IPS DF 4.7 (cell line): ENCODE measurements around the gene TBCA.

Experiments used
- DNase-seq: peaks from one replicate; pipeline ENCODE4 v3.0.0-alpha.2; 2013; ENCODE audit warnings: low spot score; ENCODE audit errors: extremely low read depth

The TBCA gene, protein sequence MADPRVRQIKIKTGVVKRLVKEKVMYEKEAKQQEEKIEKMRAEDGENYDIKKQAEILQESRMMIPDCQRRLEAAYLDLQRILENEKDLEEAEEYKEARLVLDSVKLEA

DNA sequence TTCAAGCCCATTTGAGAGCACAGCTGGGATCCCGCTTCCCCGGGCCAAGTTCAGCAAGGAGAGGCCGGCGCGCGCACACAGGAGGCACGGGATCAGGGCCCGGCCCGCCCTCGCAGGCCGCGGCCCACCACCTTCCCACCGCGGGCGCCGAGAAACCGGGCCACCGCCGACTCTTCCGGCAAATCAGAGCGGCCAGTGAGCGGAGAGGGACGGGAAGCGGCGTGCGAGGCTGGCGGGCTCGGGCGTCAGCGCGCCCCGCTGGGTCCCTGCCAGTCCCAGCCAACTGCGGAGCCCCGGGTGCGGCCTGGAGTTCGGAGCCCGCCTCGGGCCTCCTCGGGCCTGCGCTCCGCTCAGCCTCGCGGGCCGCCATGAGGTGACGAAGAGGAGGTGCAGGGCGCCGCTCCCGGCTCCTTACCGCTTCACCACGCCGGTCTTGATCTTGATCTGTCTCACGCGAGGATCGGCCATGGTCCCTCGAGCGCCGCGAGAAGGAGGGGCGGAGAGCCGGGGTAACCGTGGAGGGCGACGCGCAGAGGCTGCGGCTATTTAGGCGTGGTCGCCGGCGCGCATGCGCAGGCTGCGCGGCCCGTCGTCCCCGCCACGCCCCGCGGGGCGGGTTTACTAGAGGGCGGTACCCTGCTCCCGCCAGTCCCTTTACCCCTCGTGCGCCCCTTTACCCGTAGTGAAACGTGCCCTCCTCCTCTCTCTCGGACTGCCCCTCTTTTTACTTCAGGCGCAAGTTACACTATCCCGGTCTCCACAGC lies at the start of gene TBCA:
TBCA (minus strand) TSS at position 550 of the 764 bp plus-strand sequence; CDS start at position 468, 82 bp downstream.
- DNase-seq = no peak

- DNase-seq = no peak
These were observed 48.8 kb upstream of the TBCA start for GRCh38 chr5:77824981-77825380.

- no peak for DNase-seq
These were observed 40.5 kb upstream of the TBCA start for GRCh38 chr5:77816686-77817085.

DNA sequence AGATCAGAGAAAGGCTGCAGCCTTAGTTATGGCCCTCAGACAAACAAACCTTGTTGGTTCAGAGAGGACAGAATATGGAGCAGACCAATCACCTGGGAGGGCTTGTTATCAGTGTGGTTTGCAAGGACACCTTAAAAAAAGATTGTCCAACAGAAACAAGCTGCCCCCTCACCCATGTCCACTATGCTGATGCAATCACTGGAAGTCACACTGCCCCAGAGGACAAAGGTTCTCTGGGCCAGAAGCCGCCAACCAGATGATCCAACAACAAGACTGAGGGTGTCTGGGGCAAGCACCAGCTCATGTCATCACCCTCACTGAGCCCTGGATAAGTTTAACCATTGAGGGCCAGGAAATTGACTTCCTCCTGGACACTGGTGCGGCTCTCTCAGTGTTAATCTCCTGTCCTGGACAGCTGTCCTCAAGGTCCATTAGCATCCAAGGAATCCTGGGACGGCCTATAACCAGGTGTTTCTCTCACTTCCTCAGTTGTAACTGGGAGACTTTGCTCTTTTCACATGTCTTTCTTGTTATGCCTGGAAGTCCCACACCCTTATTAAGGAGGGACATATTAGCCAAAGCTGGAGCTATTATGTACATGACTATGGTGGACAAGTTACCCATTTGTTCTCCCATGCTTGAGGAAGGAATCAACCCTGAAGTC lies 36.9 kb upstream of the TBCA start:
- DNase-seq = no peak

GRCh38 chr5:77806213-77806843 lies 30.2 kb upstream of the TBCA start:
- no peak for DNase-seq

DNA sequence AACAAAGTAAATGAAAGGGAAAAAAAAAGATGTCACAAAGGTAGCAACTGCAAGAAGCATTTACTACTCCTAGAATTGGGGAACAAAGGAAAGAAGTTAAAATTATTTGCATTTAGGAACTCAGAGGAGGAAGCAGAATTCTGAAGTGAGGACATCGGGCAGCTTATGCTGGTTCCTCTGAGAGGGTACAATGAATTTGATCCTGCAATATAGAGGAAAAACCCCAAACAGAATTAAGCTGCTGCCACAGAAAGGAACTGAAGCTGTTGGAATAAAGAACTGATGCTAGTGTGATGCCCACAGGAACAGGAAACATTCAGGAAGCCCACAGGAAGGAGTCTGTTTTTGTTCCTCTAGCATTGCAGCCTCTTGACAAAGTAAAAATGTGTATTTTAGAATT lies 22.3 kb upstream of the TBCA start:
- DNase-seq = no peak

GRCh38 chr5:77797136-77797535 lies 21.0 kb upstream of the TBCA start:
- no peak for DNase-seq

- DNase-seq = no peak
These were observed 19.7 kb upstream of the TBCA start for GRCh38 chr5:77795846-77796245.

DNA sequence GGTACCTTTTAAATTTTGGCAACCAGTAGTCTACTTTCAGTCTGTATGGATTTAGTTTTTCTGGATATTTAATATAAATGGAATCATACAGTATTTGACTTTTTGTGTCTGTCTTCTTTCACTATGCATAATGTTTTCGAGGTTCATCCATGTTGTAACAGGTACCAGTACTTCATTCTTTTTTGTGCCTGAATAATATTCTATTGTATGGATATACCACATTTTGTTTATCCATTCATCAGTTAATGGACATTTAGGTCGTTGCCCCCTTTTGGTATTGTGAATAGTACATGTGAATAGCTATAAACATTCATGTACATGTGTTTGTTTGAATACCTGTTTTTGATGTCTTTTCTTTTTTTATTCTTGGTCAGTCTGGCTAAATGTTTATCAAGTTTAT lies 19.1 kb upstream of the TBCA start:
- DNase-seq = no peak

GRCh38 chr5:77791926-77792325 lies 15.8 kb upstream of the TBCA start:
- no peak for DNase-seq

- no peak for DNase-seq
These were observed 15.2 kb upstream of the TBCA start for GRCh38 chr5:77791356-77791755.

DNA sequence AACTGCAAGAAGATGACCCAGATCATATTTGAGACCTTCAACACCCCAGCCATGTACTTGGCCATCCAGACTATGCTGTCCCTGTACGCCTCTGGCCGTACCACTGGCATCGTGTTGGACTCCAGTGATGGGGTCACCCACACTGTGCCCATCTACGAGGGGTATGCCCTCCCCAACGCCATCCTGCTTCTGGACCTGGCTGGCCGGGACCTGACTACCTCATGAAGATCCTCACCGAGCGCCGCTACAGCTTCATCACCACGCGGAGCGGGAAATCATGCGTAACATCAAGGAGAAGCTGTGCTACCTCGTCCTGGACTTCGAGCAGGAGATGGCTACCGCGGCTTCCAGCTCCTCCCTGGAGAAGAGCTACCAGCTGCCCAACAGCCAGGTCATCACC lies 9.1 kb upstream of the TBCA start:
- DNase-seq = no peak

- no peak for DNase-seq
These were observed 8.6 kb upstream of the TBCA start for GRCh38 chr5:77784735-77785134.

DNA sequence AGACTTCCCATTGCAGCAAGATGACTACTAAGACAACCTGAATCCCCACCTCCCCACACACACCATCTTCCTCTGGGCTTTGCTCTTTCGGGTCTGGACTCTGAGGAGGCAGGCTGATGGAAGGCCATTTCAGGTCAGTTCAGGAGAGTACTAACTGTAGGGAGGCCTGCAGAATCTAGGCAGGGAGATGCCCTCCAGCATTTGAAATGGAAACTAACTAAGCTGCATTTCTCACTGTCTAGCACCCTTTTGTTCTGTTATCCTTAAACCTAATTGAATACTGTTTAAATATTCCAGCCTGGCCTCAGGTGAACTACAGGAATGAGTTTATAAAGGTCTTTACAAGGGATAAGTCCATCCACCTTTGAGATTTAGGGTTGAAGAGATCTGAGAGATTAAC lies 4.9 kb upstream of the TBCA start:
- DNase-seq = no peak

GRCh38 chr5:77778881-77779438 lies 2.8 kb upstream of the TBCA start:
- no peak for DNase-seq

DNA sequence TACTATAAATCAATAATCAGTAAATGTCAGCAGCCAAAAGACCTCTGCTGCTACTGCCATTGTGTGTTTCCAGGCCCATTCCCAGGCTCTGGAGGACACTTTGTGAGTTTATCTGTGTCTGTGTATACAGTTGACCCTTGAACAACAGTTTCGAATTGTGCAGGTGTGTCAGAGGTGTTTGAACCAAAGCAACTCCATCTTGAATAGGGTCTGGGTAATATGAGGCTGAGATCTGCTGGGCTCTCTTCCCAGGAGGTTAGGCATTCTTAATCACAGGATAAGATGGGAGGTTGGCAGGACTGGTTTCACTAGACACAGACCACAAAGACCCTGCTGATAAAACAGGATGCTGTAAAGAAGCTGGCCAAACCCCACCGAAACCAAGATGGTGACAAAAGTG lies 2.3 kb upstream of the TBCA start:
- no peak for DNase-seq

- no peak for DNase-seq
These were observed 1.8 kb upstream of the TBCA start for GRCh38 chr5:77777911-77778310.

DNA sequence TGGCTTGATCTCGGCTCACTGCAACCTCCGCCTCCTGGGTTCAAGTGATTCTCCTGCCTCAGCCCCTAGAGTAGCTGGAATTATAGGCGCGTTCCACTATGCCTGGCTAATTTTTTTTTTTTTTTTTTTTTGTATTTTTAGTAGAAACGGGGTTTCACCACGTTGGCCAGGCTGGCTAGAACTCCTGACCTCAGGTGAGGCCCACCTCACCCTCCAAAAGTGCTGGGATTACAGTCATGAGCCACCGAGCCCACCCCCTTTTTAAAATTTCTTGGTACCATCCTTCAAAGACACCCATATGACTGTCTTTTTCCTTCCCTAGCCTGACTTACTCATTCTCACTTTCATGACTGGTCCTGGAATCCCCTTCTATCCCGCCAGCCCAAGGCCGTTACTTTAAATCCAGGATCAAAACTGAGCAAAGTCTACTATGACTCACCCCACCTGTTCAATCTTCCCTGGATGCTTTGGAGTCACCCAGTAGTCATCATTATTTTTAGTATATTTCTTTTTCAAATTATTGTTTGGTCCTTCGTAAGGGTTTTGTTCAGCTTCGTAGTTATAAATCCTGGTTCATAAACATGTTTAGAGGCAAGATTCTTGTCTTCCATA lies 1.2 kb upstream of the TBCA start:
- no peak for DNase-seq

DNA sequence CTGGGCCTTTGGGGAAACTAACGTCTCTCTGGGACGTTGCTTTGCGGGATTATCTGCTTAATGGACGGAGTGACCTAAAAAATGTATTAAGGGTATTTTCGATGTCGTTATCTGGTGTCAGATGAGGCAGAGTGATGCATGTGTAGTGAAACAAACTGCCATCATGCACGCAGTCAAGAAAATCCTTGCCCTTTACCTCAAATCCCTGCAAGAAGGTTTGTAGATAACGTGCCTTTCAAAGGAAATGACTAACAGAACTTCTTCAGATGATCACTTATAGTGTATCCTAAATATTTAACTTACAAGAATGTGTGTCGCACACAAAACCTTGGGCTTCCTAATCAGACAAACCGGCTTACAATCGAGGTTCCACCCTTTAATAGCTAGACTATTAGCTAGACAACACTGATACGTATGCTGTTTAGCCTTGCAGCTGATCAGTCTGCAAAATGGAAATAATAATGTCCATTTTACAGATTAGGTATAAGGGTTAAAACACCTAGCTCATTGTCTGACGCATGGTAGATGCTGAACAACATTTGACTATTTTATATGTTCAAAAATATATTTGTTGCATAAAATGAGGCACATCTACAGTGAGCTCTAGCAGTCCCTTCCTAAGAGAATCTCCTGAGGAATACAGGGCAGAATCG lies 541 bp upstream of the TBCA start:
- DNase-seq = no peak

GRCh38 chr5:77774981-77775789 lies 954 bp downstream of the TBCA start:
- no peak for DNase-seq
